Kidney (tissue), 14 donors: ENCODE measurements around the gene PTPRJ. TPM values are rescaled to one million over a fixed set of nuclear protein-coding genes. Genes with fewer than 3 reads are reported as not detected.

Experiments used
- DNase-seq, 5 donors: peaks; one replicate each; pipeline ENCODE4 v3.0.0-alpha.2; 2013 to 2020
- FAIRE-seq: peaks from 2 replicates; lab custom pipeline; 2012; peaks lifted over from hg19 to GRCh38; lab: Jason Lieb, UNC
- H3K27ac ChIP-seq, 2 donors: one replicate each; pipeline ENCODE4 v1.7.0; 2013; ENCODE audit warnings: low read depth in 2 of 2, low read length in 2 of 2, inconsistent platforms in 1 of 2
- H3K27me3 ChIP-seq: one replicate; pipeline ENCODE4 v1.7.1; 2013; ENCODE audit warnings: low read length, inconsistent platforms; ENCODE audit not compliant: control insufficient read depth, insufficient read depth
- H3K36me3 ChIP-seq, 3 donors: one replicate each; pipeline versions ENCODE4 v1.7.0 to v1.7.1; 2013; ENCODE audit warnings: low read length in 3 of 3, control low read depth in 1 of 3, inconsistent platforms in 1 of 3; ENCODE audit not compliant: insufficient read depth in 3 of 3, control insufficient read depth in 2 of 3
- H3K4me1 ChIP-seq, 3 donors: one replicate each; pipeline versions ENCODE4 v1.7.0 to v1.7.1; 2013; ENCODE audit warnings: low read length in 3 of 3, inconsistent platforms in 1 of 3, low read depth in 1 of 3; ENCODE audit not compliant: control insufficient read depth in 2 of 3, insufficient read depth in 2 of 3
- H3K4me3 ChIP-seq, 3 donors: one replicate each; pipeline versions ENCODE4 v1.7.0 to v1.8.1; 2013; ENCODE audit warnings: low read length in 3 of 3, control low read depth in 1 of 3, inconsistent platforms in 1 of 3
- H3K9ac ChIP-seq, 3 donors: one replicate each; pipeline versions ENCODE4 v1.7.0 to v1.7.1; 2013; ENCODE audit warnings: low read length in 3 of 3, control low read depth in 1 of 3, inconsistent platforms in 1 of 3
- H3K9me3 ChIP-seq, 3 donors: one replicate each; pipeline versions ENCODE4 v1.7.0 to v1.7.1; 2013; ENCODE audit warnings: low read length in 3 of 3, control low read depth in 1 of 3, inconsistent platforms in 1 of 3; ENCODE audit not compliant: control insufficient read depth in 2 of 3, insufficient read depth in 1 of 3
- intact Hi-C: fragments of 100-400 bp; cut with DNase I; formaldehyde crosslinking; loops from one replicate; pipeline ENCODE4 v1.11.1; 2022
- polyA plus RNA-seq: library from polyadenylated mRNA; stranded (reverse); fragments of 350-450 nt; fragmentation: Illumina TruSeq; extraction: RNeasy Lipid Tissue Mini Kit (QIAGEN cat#74804); gene quantifications from one replicate; pipeline ENCODE4 v1.2.3, GENCODE V29; 2014; ENCODE audit warnings: low read depth, low replicate concordance; ENCODE audit not compliant: insufficient read depth
- total RNA-seq: library from RNA; stranded (reverse); fragmentation: NEBNext Ultra II Directional; extraction: Animal tissue kit (Norgen Biotek cat#: 25700); gene quantifications from one replicate; pipeline ENCODE4 v1.2.1, GENCODE V29; 2021
- TF ChIP-seq, protein P1 (sequence below): IDR thresholded peaks from 3 replicates; pipeline ENCODE4 v1.5.1; 2012; ENCODE audit warnings: mild to moderate bottlenecking, moderate library complexity, borderline replicate concordance; ENCODE audit not compliant: insufficient read depth; ENCODE audit errors: extremely low read depth
- donor health status: control.
- donor health status: control.
- donor health status: control.
- donor health status: control.
- donor health status: control.
- donor health status: DM: yes; HTN: yes; CAD: no.
- donor health status: Normal renal cell carcinoma (clear cell type).

The PTPRJ gene
- total and polyA plus RNA-seq, 2 donors from 2014 or later, result 9.2 to 80.5 TPM

DNA sequence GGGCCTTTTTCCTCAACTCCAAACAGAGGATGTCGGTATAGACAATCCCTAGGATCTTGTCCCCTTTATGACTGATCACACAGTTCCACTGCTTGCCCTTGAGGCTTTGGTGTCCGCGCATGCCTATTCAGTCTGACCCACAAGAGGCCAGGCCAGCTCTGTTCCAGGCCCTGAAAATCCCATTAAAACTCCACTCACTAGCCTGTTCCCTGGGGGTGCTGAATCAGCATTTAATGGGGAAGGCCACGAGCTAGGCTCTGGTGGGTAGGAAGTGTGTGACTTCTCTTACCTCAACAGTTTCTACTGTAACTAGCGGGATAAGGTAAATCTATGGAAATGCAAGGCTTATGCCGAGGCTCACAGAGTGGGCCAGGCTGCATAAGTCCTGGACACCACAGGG, 117.7 kb downstream of the PTPRJ start:
- peak overlapping the region in 1 of 2 donors; percentile 37 for H3K27ac ChIP-seq
- TF ChIP-seq, protein P1, sequence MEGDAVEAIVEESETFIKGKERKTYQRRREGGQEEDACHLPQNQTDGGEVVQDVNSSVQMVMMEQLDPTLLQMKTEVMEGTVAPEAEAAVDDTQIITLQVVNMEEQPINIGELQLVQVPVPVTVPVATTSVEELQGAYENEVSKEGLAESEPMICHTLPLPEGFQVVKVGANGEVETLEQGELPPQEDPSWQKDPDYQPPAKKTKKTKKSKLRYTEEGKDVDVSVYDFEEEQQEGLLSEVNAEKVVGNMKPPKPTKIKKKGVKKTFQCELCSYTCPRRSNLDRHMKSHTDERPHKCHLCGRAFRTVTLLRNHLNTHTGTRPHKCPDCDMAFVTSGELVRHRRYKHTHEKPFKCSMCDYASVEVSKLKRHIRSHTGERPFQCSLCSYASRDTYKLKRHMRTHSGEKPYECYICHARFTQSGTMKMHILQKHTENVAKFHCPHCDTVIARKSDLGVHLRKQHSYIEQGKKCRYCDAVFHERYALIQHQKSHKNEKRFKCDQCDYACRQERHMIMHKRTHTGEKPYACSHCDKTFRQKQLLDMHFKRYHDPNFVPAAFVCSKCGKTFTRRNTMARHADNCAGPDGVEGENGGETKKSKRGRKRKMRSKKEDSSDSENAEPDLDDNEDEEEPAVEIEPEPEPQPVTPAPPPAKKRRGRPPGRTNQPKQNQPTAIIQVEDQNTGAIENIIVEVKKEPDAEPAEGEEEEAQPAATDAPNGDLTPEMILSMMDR, result no peak
- intact Hi-C loops, result no loop called here
- no peak overlapping the region for H3K9ac ChIP-seq
- FAIRE-seq, result no peak
- no peaks in the 10 kb centered on the region for H3K36me3 ChIP-seq
- H3K27me3 ChIP-seq, result no peaks in the 10 kb centered on the region
- peak in 1 of 5 donors; percentile 7 for DNase-seq
- no peak overlapping the region for H3K4me3 ChIP-seq
- peaks cover 0 to 69% (median 35%) of the 10 kb centered on the region in 3 donors for H3K4me1 ChIP-seq
- no peaks in the 10 kb centered on the region for H3K9me3 ChIP-seq

DNA sequence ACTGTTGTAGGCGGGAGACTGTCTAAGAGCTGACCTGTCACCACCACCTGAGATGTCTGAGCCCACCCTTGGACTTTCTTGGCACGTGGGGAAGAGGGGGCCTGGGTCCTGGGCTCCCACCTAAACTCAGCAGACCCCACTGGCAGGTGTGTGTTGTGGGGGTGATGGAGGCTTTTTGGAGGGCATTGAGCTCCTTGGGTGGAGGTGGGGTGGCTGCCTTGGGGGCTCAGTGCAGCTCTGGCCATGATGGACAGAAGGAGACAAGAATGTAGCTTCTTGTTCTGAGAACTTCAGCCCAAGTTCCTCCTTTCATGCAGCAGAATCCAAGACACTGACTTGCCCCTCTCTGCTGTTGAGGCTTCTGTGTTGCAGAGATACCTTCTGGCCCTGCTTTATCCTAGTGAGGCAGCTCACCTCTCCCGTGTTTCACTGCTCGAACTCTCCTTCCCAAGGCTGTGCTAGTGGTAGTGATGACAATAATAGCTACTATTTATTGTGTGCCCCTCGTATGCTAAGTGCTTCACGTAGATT, 119.6 kb downstream of the PTPRJ start:
- Histone ChIP-seq H3K27ac (peak overlapping the region in 1 of 2 donors; percentile 3), H3K9ac (no peak overlapping the region), H3K36me3 (no peaks in the 10 kb centered on the region), H3K4me1 (peaks cover 0 to 70% (median 43%) of the 10 kb centered on the region in 3 donors), H3K9me3 (no peaks in the 10 kb centered on the region), H3K4me3 (no peak overlapping the region), H3K27me3 (no peaks in the 10 kb centered on the region)
- DNase-seq (no peak), FAIRE-seq (no peak)
- intact Hi-C loops, result no loop called here
- TF ChIP-seq, protein P1, result no peak

DNA sequence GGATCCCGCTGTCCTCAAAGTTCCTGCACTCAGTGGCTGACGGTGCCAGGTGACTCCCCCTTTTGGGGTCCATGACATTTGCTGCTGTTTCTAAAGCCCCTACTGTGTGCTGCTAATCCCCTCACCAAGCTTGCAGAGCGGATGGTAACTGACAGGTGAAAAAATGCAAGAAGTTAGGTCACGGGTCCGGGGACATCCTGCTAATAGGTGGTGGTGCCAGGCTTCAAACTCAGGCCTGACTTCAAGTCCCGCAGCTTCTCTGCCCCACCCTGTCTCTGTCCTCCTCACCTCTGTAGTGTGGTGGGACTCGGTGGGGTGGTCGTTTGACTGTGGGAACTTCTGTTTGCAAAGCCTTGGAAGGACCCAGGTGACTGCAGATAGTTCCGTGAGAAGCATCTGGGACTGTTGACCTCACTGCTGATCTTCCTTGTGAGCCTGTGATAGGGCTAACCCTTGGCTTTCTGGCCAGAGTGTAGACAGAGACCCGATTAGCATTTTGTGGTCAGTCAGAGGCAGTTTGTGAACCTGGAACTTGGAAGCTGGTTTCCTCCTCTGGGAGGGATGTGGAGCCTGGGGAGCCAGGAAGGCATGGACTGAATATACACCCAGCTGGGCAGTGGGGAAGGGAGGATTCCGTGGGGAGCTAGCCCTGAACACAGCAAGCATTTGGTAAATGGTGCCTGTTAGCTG, 120.8 kb downstream of the PTPRJ start:
- H3K9ac ChIP-seq, result peak overlapping the region in 1 of 3 donors; percentile 26
- H3K27ac ChIP-seq, result peak overlapping the region; percentile 51 to 60
- H3K4me1 ChIP-seq, result peaks cover 0 to 64% (median 39%) of the 10 kb centered on the region in 3 donors
- no peaks in the 10 kb centered on the region for H3K9me3 ChIP-seq
- H3K36me3 ChIP-seq, result no peaks in the 10 kb centered on the region
- peak in 1 of 5 donors; percentile 9 for DNase-seq
- TF ChIP-seq, protein P1, result no peak
- H3K4me3 ChIP-seq, result peak overlapping the region in 2 of 3 donors; percentile 2 to 16
- intact Hi-C loops, result no loop called here
- H3K27me3 ChIP-seq, result no peaks in the 10 kb centered on the region
- FAIRE-seq, result no peak
